ENCODE data around the gene LCT.

The LCT gene

GRCh38 chr2:135741043-135741394 lies 96.0 kb downstream of the LCT start:
- DNase-seq: no peak

GRCh38 chr2:135740206-135740605 lies 96.8 kb downstream of the LCT start:
- DNase-seq: no peak
